Osteoblast (primary cell): ENCODE results near the gene PCED1A. TPM values are rescaled to one million over a fixed set of nuclear protein-coding genes. Genes with fewer than 3 reads are reported as not detected.

Experiments used
- DNase-seq: peaks from one replicate; pipeline ENCODE4 v3.0.0; 2011; ENCODE audit warnings: low spot score, mixed read lengths; ENCODE audit not compliant: insufficient read length; ENCODE audit errors: missing footprints
- H2AFZ ChIP-seq: 2 replicates; pipeline ENCODE4 v1.6.0; 2011; ENCODE audit warnings: mild to moderate bottlenecking, low read length
- H3K27ac ChIP-seq: 2 replicates; pipeline ENCODE4 v1.5.1; 2011; ENCODE audit warnings: mild to moderate bottlenecking, low read depth, low read length, moderate library complexity
- H3K27me3 ChIP-seq: 2 replicates; pipeline ENCODE4 v1.6.0; 2012; ENCODE audit warnings: mild to moderate bottlenecking, control low read depth, inconsistent platforms, low read length, moderate library complexity; ENCODE audit not compliant: insufficient read depth
- H3K36me3 ChIP-seq: 2 replicates; pipeline ENCODE4 v1.5.1; 2011; ENCODE audit warnings: mild to moderate bottlenecking, low read length, control low read depth, moderate library complexity; ENCODE audit not compliant: insufficient read depth
- H3K4me1 ChIP-seq: 2 replicates; pipeline ENCODE4 v1.5.1; 2011; ENCODE audit warnings: mild to moderate bottlenecking, low read length, control low read depth, moderate library complexity; ENCODE audit not compliant: insufficient read depth
- H3K4me2 ChIP-seq: 2 replicates; pipeline ENCODE4 v1.6.0; 2011; ENCODE audit warnings: mild to moderate bottlenecking, low read length; ENCODE audit not compliant: insufficient read depth
- H3K4me3 ChIP-seq: fragments of 200-600 bp; sonication (generic); 3 replicates; pipeline ENCODE4 v1.5.1; 2012; ENCODE audit warnings: mild to moderate bottlenecking, low read length, inconsistent platforms; ENCODE audit not compliant: insufficient read depth
- H3K79me2 ChIP-seq: 2 replicates; pipeline ENCODE4 v1.6.0; 2012; ENCODE audit warnings: mild to moderate bottlenecking, low read length, control low read depth, inconsistent platforms; ENCODE audit not compliant: insufficient read depth
- H3K9me3 ChIP-seq: 2 replicates; pipeline ENCODE4 v1.5.1; 2011; ENCODE audit warnings: low read depth, low read length, control low read depth
- H4K20me1 ChIP-seq: 2 replicates; pipeline ENCODE4 v1.6.0; 2012; ENCODE audit warnings: mild to moderate bottlenecking, low read length, control low read depth; ENCODE audit not compliant: insufficient read depth
- CTCF ChIP-seq: IDR thresholded peaks from 2 replicates; pipeline ENCODE4 v1.5.1; 2011; ENCODE audit warnings: mild to moderate bottlenecking, low read depth, low read length, moderate library complexity; ENCODE audit errors: extremely low read depth
- total RNA-seq: library from RNA; depleted of rRNA; stranded (reverse); fragments of >200 nt; gene quantifications from 2 replicates; pipeline ENCODE4 v1.2.3, GENCODE V29; 2012

The PCED1A gene
- total RNA-seq, 1 donor = 24.2 TPM

- no peak for TF ChIP-seq CTCF
- no peaks in the 10 kb centered on the region for H3K79me2 ChIP-seq
- peak; percentile 81 for DNase-seq
- no peaks in the 10 kb centered on the region for H3K36me3 ChIP-seq
- H3K27me3 ChIP-seq = peaks cover 81% of the 10 kb centered on the region
- no peak overlapping the region for H3K4me2 ChIP-seq
- no peak overlapping the region for H2AFZ ChIP-seq
- H3K4me1 ChIP-seq = peaks cover 4% of the 10 kb centered on the region
- no peak overlapping the region for H3K27ac ChIP-seq
- no peaks in the 10 kb centered on the region for H4K20me1 ChIP-seq
- no peak overlapping the region for H3K4me3 ChIP-seq
- no peaks in the 10 kb centered on the region for H3K9me3 ChIP-seq
These were observed 36.2 kb downstream of the PCED1A start for GRCh38 chr20:2804041-2804828.

GRCh38 chr20:2801286-2801728, 39.1 kb downstream of the PCED1A start:
- Histone ChIP-seq H3K4me2 (no peak overlapping the region), H2AFZ (no peak overlapping the region), H3K9me3 (no peaks in the 10 kb centered on the region), H3K27me3 (peaks cover 71% of the 10 kb centered on the region), H3K36me3 (no peaks in the 10 kb centered on the region), H3K4me3 (no peak overlapping the region), H3K27ac (no peak overlapping the region), H4K20me1 (no peaks in the 10 kb centered on the region), H3K4me1 (peaks cover 4% of the 10 kb centered on the region), H3K79me2 (no peaks in the 10 kb centered on the region)
- peak; percentile 50 for DNase-seq
- TF ChIP-seq CTCF = no peak

- no peaks in the 10 kb centered on the region for H4K20me1 ChIP-seq
- H3K9me3 ChIP-seq = no peaks in the 10 kb centered on the region
- H3K4me3 ChIP-seq = peak within 1 kb of the TSS; percentile 52
- H2AFZ ChIP-seq = peak within 1 kb of the TSS; percentile 62
- H3K27me3 ChIP-seq = peaks cover 65% of the 10 kb centered on the region
- no peaks in the 10 kb centered on the region for H3K36me3 ChIP-seq
- TF ChIP-seq CTCF = no peak
- H3K27ac ChIP-seq = no peak within 1 kb of the TSS
- DNase-seq = peak; percentile 73
- H3K4me2 ChIP-seq = peak within 1 kb of the TSS; percentile 63
- H3K79me2 ChIP-seq = no peaks in the 10 kb centered on the region
- no peaks in the 10 kb centered on the region for H3K4me1 ChIP-seq
These were observed 39.8 kb downstream of the PCED1A start, which contains the start of gene CPXM1 for GRCh38 chr20:2800521-2801285. TSS of gene CPXM1 (minus strand) at chr20:2800627. CDS start at chr20:2800572, 55 bp downstream.
